Ureter (tissue), 1 donor: ENCODE results near the gene PSPC1. TPM values are rescaled to one million over a fixed set of nuclear protein-coding genes. Genes with fewer than 3 reads are reported as not detected.

Source experiments
- DNase-seq: peaks from one replicate; pipeline ENCODE4 v3.0.0-alpha.2; 2020; ENCODE audit warnings: low spot score
- total RNA-seq: library from RNA; stranded (reverse); gene quantifications from one replicate; pipeline ENCODE4 v1.2.4, GENCODE V29; 2023
- donor health status: DM: yes; HTN: yes; CAD: no.

PSPC1 gene
- total RNA-seq, result 89.8 TPM

- peak; percentile 96 for DNase-seq
These were observed at the start of gene PSPC1 for GRCh38 chr13:19782727-19783682. PSPC1 (minus strand) TSS chr13:19782945; CDS start chr13:19782757, 188 bp downstream.

GRCh38 chr13:19822673-19823072 lies 39.9 kb upstream of the PSPC1 start:
- DNase-seq, result no peak

- peak; percentile 52 for DNase-seq
These were observed 35.6 kb upstream of the PSPC1 start for GRCh38 chr13:19818223-19818842.

GRCh38 chr13:19817510-19818158 lies 34.9 kb upstream of the PSPC1 start:
- no peak for DNase-seq

GRCh38 chr13:19817106-19817505 lies 34.4 kb upstream of the PSPC1 start:
- DNase-seq, result no peak

- peak; percentile 9 for DNase-seq
These were observed 33.1 kb upstream of the PSPC1 start for GRCh38 chr13:19815842-19816241.

GRCh38 chr13:19810996-19811881 lies 28.5 kb upstream of the PSPC1 start:
- no peak for DNase-seq

- no peak for DNase-seq
These were observed 27.4 kb upstream of the PSPC1 start for GRCh38 chr13:19810151-19810550.

- DNase-seq, result no peak
These were observed 23.0 kb upstream of the PSPC1 start for GRCh38 chr13:19805765-19806164.

- no peak for DNase-seq
These were observed 13.2 kb upstream of the PSPC1 start for GRCh38 chr13:19795956-19796355.

GRCh38 chr13:19794631-19795030 lies 11.9 kb upstream of the PSPC1 start:
- DNase-seq, result peak; percentile 66

GRCh38 chr13:19791953-19792537 lies 9.3 kb upstream of the PSPC1 start:
- DNase-seq, result no peak

GRCh38 chr13:19782049-19782726 lies 557 bp downstream of the PSPC1 start:
- peak; percentile 60 for DNase-seq

- peak; percentile 27 for DNase-seq
These were observed 1.2 kb downstream of the PSPC1 start for GRCh38 chr13:19781526-19781925.

- DNase-seq, result peak; percentile 39
These were observed 1.9 kb downstream of the PSPC1 start for GRCh38 chr13:19780753-19781418.

- DNase-seq, result no peak
These were observed 10.4 kb downstream of the PSPC1 start for GRCh38 chr13:19772306-19772705.

GRCh38 chr13:19769854-19770253 lies 12.9 kb downstream of the PSPC1 start:
- no peak for DNase-seq

GRCh38 chr13:19767966-19768365 lies 14.8 kb downstream of the PSPC1 start:
- no peak for DNase-seq

- no peak for DNase-seq
These were observed 16.2 kb downstream of the PSPC1 start for GRCh38 chr13:19766591-19766990.

GRCh38 chr13:19764237-19764636 lies 18.5 kb downstream of the PSPC1 start:
- no peak for DNase-seq
